ENCODE data around the gene DYNC1I1.

Gene DYNC1I1

DNA sequence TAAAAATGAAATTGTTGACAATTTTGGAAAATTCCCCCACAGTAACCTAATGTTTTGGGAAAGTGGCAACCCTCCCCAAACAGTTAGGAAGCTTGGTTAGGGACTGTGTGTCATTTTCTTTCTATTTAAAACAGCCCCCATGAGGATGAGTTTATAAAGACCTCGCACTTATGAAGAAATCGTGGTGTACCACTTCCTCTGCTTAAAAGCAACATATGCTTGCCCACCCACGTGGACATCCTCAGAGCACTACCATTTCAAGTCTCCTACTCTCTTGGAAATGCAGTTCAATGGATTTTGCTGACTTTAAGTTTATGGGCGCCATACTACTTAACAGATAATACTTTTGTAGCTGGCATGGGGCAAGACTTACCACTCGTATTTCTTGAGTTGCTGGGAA, 223.8 kb downstream of the DYNC1I1 start:
- CTCF ChIA-PET: interaction anchor here (1.0 to 1.2 kb wide), 2 partner anchors 29 to 41 kb away, joined by 3 read pairs; no protein-coding TSS in a partner anchor
- POLR2A ChIA-PET: no interaction called here
- DNase-seq (ENCODE audit: extremely low spot score): no peak
- TF ChIP-seq, protein P1, sequence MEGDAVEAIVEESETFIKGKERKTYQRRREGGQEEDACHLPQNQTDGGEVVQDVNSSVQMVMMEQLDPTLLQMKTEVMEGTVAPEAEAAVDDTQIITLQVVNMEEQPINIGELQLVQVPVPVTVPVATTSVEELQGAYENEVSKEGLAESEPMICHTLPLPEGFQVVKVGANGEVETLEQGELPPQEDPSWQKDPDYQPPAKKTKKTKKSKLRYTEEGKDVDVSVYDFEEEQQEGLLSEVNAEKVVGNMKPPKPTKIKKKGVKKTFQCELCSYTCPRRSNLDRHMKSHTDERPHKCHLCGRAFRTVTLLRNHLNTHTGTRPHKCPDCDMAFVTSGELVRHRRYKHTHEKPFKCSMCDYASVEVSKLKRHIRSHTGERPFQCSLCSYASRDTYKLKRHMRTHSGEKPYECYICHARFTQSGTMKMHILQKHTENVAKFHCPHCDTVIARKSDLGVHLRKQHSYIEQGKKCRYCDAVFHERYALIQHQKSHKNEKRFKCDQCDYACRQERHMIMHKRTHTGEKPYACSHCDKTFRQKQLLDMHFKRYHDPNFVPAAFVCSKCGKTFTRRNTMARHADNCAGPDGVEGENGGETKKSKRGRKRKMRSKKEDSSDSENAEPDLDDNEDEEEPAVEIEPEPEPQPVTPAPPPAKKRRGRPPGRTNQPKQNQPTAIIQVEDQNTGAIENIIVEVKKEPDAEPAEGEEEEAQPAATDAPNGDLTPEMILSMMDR (IDR thresholded peaks at IDR 0.05; ENCODE audit: control extremely low read depth, extremely low read depth, low read depth, missing control alignments): no peak

DNA sequence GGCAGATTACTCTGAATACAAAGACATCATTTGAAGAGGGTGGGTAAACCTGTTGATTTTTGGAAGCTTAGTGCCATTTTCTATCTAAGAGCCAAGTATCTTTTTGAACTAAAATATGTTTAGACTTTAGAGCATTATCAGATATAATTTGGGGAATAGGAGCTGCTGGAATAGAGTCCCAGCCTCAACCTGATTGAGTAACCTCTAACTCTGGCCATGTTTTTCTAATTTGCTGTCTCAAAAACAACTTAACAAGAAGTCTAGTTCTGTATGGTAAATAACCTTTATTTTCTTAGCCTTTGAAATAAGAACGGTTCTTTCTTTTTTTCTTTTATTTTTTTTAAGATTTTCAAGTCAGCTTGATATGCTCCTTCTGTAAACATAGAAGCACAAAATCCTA, 224.5 kb downstream of the DYNC1I1 start:
- TF ChIP-seq, protein P1 (IDR thresholded peaks at IDR 0.05; ENCODE audit: control extremely low read depth, extremely low read depth, low read depth, missing control alignments): no peak
- CTCF ChIA-PET: interaction anchor here (1.2 kb wide), 1 partner anchor 42 kb away, joined by 3 read pairs; no protein-coding TSS in a partner anchor
- POLR2A ChIA-PET: no interaction called here
- no peak for DNase-seq (ENCODE audit: extremely low spot score)

DNA sequence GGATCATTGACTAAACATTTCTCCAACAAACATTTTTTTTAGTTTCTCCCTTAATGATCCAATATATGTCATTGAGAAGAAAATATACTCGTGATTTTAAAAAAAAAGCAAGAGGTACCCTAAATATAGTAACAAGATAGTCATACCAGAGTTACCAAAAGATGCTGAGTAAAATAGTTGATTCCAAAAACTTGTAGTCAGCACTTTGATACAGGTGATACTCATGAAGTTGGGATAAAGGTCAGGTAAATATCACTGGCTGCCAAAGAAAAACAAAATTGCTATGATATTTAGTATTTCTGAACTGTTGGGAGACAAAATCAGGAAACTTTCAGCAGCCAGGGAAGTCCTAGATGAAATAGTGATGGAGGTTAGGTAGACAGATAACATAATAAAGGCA, 225.3 kb downstream of the DYNC1I1 start:
- TF ChIP-seq, protein P1 (IDR thresholded peaks at IDR 0.05; ENCODE audit: control extremely low read depth, extremely low read depth, low read depth, missing control alignments): no peak
- POLR2A ChIA-PET: no interaction called here
- DNase-seq (ENCODE audit: extremely low spot score): no peak
- CTCF ChIA-PET: no interaction called here

DNA sequence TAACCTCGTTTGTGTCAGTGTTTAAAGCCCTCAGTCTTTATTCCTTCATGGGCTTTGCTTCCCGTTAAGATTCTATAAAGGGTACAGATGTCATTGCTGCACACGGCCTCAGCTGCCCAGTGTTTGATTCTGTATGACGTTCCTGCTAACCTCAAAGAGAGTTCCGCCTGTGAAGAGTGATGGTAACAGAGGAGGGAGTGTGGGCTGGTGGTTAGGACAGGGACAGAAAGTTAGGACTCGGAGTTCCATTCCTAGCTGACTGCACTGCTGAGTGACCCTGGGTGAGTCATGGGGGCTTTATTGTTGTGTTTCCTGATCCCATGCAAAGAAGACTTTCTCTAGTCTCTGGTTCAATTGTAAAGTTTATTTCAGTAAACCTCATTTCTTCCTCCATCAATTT, 227.1 kb downstream of the DYNC1I1 start:
- ChIA-PET CTCF (no interaction called here), POLR2A (no interaction called here)
- DNase-seq (ENCODE audit: extremely low spot score): no peak
- TF ChIP-seq, protein P1 (IDR thresholded peaks at IDR 0.05; ENCODE audit: control extremely low read depth, extremely low read depth, low read depth, missing control alignments): no peak

DNA sequence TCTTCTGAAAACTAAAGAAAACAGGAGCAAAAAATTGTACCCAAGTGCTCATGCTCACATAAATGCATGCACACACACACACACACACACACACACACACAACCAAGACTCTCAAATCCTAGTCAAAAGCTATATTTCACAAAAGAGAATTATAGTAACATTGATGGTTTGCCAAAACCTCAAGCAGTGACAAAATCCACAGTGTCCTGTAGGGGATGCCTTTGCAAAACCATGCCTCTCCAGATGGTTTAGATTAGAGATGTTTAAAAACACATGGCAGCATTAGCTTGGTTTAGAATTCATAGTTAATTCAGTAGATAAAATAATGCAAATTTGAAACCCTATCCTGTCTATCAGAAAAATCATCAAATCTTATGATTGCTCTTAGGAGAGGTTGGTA, 232.2 kb downstream of the DYNC1I1 start:
- CTCF ChIA-PET: no interaction called here
- TF ChIP-seq, protein P1 (IDR thresholded peaks at IDR 0.05; ENCODE audit: control extremely low read depth, extremely low read depth, low read depth, missing control alignments): no peak
- DNase-seq (ENCODE audit: extremely low spot score): no peak
- POLR2A ChIA-PET: no interaction called here

DNA sequence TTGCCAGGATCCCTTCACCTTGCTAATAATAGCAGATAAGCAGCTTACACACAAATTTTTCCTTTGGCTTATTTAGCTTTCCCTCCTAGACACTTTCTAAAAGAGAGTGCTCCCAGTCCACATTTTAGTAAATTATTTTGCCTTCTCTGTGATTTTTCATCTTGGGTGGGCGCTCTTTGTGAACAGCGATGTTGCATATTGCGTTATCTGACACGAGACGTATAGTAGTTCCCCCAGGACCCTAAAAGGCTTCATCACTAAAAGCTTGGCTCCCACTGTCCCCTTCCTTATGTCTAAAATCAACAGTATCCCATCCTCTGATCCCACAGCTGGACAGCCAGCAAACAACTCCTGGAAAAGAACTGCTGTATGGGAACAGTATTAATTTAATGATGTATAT, 232.9 kb downstream of the DYNC1I1 start:
- ChIA-PET POLR2A (no interaction called here), CTCF (no interaction called here)
- TF ChIP-seq, protein P1 (IDR thresholded peaks at IDR 0.05; ENCODE audit: control extremely low read depth, extremely low read depth, low read depth, missing control alignments): no peak
- no peak for DNase-seq (ENCODE audit: extremely low spot score)

DNA sequence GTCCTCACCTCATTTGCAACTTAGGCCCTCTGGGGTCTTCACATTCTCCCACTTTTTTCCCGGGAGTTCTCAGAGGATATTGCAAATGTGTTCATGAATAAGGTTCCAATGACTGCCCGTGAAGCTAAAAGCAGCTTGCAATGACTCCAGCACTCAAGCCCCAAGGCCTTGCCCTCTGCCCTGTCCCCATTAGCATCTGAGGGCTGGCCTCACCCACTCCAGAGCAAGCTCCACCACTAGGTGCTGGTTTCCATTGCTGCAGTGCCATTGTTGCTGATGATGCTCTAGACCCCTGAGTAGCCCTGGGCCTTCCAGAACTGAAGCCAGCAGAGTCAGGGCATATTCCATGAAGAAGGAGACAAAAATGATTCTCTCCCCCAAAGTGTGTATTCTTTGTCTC, 236.8 kb downstream of the DYNC1I1 start:
- CTCF ChIA-PET: interaction anchor here (0.7 kb wide), 1 partner anchor 16 kb away, joined by 3 read pairs; no protein-coding TSS in a partner anchor
- TF ChIP-seq, protein P1 (IDR thresholded peaks at IDR 0.05; ENCODE audit: control extremely low read depth, extremely low read depth, low read depth, missing control alignments): no peak
- no peak for DNase-seq (ENCODE audit: extremely low spot score)
- POLR2A ChIA-PET: no interaction called here

Data from GM10248 (cell line).